NCI-H82 treated with DMSO at 0.1 percent for 48 hours (cell line): Measurements from ENCODE around the gene KCNH3.

Experiments used
- DNase-seq: peaks from one replicate; lab custom pipeline; 2025; ENCODE audit not compliant: unreplicated experiment; lab: John Stamatoyannopoulos, UW

KCNH3 gene

GRCh38 chr12:49559011-49559675, 20.3 kb downstream of the KCNH3 start:
- DNase-seq: no peak

DNA sequence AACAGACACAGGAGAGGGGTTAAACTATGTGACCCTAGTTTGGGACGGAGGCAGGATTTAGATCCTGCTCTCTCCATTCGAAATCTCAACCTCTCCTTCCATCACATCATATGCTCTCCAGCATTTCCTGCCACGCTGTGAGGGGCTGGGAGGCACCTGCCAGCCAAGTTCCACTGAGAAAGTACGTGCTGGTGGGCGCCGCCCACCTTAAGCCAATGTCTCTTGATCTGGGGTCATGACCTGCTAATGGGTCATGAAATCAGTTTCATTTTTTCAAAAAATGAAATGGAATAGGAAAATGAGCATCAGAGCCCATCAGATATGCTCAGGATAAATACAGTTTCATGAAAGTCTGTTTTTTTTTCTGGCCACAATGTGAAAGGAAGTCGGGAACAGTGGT, 21.9 kb downstream of the KCNH3 start:
- no peak for DNase-seq

GRCh38 chr12:49562233-49562632, 23.4 kb downstream of the KCNH3 start:
- no peak for DNase-seq

DNA sequence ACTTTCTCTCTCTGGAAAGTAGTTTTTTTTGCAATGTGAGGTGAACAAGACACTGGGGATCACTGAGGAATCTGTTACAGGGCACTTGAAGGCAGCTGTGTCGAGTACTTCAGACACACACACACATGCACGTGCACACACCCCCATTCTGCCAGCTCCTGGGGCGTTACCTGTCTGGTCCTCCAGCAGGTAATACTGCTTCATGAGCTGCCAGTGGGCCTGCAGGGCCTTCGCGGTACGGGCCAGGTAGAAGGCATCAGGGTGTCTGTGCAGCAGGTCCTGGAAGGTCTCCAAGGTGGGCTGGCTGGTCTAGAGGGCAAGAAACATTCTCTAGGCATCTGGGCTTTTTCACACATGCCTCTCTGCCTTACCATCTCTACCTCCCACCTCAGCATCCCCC, 24.0 kb downstream of the KCNH3 start:
- no peak for DNase-seq

DNA sequence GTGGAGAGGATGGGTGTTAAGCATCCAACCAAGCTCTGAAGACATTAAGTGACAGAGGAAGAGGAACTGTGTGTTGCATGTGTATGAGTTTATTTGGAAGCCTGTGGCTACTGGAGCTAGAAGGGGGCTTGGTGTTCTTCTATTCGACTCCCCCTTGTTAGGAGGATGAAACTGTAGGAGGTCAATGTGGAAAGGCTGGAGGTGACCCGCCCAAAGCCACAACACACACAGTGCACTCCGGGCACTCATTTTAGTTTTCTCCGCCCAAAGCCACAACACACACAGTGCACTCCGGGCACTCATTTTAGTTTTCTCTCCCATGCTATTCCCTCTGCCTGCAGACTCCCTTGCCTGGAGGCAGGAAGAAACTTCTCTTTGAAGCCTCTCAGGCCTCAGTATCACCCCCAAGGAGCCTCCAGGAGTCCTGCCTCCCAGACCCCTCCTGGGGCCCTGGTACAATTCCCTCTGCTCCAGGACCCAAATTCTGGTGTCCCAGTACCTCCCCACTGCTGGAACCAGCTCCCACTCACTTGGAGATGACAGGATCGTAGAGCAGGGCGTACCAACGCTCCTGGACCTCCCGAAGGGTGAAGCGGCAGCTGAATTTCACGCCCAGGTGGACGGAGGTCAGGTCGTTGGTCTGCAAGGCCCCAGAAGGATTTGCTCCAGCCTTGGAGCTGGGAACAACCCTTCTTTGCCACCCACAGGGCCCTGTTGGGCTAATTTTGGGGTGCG, 25.3 kb downstream of the KCNH3 start:
- DNase-seq: no peak

DNA sequence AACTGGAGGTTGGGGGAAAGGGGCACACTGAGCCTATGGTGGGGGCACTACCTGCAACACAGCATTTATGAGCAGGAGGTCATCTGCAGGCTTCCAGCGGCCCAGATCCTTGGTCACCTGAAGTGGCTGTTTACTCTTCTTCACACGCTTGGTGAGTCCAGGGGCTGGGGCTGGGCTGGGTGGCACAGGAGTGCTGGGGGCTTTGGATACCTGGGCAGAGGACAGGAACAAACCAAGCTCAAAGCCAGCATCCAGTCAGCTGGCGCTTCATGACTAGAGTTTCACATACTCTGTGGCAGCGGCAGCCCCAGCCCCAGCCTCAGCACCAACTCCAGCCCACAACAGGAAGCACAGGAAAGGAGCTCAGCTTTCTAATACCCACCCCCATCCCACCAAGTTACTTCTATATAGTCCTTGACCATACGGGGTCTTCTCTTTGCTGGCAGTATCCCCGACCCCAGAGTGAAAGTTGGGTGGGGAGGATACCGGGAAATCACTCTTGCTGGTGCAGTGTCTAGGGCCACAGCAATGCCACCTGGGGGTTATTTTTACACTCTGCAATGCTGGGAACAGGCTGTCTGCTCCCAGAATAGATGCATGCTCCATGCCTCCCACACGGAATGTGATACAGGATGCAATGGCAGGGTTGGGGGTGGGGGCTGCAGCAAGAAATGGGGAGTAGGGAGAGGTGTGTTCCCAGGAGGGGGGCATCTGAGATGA, 26.0 kb downstream of the KCNH3 start:
- no peak for DNase-seq

- no peak for DNase-seq
These were observed 26.8 kb downstream of the KCNH3 start for GRCh38 chr12:49565406-49566265.

- DNase-seq: no peak
These were observed 27.5 kb downstream of the KCNH3 start for GRCh38 chr12:49566361-49566760.

GRCh38 chr12:49567302-49567610, 28.4 kb downstream of the KCNH3 start:
- DNase-seq: no peak

DNA sequence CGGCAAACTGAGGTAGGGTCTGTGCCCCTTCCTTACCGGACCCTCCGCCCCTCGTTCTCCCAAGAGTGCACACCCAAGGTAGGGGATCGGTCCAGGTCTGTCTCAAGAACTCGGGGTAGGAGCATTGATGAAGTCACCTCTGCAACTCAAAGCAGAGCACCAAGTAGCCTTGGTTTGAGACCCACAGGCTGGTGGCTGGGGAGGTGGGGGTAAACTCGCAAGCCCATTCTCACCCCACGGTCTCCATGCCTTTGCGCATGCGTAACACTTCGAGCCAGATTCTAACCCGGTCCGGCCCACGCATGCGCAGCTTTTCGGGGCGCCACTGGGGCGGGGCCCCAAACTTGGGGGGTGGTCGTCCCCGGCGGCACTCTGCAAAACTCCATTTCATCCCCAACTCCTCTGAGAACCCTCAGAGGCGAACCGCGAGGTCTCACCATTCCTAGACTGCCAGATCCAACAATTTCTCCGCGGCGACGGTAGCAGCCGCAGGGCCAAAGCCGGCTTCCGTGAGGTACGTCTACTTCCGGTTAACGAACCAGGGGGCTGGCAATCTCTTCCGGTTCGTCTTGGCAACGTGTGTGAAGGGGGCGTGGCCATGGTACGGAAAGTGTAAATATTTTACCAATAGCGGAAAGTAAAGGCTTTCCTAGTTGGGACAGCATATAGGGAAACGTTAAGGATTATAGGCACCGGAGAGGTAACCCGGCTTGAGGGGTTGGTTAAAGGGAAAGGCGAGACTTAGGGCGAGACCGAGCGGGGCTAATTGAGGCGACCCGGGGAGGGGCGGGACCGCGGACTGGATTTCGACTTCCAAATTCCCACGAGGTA, 29.0 kb downstream of the KCNH3 start, which contains the start of gene MCRS1:
Gene MCRS1, minus strand, starts transcription at position 532 of the 831 bp plus-strand sequence. CDS start 1,411 bp downstream, outside the sequence.
- peak; percentile 87 for DNase-seq

DNA sequence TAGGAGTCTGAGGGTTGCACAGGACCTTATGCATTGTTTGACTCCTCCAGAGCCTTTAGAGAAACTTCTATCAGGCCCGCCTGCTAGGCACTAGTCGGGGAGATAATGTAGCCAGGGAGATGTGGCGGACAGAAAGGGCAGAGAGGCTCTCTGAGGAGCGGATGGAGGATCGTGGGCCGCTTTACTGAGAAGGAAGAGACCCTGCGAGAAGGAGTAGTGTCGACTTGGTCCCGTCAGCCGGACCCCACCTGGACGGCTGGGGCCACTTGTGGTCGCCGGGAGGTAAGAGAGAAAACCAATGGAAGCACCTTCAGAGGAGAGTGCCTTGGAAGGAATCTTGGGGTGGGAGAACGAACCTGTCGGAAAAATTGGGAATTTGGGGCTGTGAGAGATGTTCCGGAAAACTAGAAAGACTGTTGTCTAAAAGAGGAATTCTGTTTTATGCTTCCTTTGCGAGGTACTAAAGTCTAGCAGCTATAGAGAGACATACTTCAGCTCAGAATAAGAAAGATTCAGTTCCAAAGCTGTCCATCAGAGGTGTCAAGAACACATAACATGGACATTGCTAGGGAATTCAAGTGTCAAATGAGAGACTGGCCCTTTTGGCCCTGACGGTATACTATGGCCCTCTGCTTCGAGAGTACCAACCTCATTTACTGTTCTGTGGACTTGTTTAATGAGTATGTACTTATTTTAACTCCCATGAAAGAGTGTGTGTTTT, 29.8 kb downstream of the KCNH3 start:
- DNase-seq: no peak

- no peak for DNase-seq
These were observed 38.9 kb downstream of the KCNH3 start for GRCh38 chr12:49577589-49578315.

DNA sequence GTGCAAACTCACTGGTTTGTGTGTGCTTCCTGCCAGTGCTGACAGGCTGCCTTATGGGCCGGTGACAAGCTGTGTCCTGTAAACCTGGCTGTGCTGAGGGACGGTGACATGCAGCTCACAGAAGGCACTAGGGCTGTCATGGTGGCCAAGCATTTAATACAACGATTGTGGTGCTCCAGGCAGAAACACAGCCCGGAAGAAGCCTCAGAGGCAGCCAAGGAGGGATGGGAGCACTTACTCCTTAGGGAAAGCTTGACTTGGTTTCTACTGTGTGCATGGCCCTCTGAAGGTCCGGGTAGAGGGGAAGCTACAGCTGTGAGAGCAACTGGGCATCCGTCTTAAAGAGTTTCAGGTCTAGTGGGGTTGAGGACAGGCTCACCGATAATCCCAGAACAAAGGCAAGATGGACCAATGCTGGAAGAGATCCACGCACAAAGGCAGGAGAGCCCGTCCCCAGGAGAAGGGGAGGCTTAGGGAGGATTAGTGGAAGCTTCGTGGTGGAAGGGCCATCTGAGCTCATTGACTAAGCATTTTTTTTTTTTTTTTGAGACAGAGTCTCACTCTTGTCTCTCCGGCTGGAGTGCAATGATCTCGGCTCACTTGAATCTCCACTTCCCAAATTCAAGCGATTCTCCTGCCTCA, 39.8 kb downstream of the KCNH3 start:
- DNase-seq: peak; percentile 97

DNA sequence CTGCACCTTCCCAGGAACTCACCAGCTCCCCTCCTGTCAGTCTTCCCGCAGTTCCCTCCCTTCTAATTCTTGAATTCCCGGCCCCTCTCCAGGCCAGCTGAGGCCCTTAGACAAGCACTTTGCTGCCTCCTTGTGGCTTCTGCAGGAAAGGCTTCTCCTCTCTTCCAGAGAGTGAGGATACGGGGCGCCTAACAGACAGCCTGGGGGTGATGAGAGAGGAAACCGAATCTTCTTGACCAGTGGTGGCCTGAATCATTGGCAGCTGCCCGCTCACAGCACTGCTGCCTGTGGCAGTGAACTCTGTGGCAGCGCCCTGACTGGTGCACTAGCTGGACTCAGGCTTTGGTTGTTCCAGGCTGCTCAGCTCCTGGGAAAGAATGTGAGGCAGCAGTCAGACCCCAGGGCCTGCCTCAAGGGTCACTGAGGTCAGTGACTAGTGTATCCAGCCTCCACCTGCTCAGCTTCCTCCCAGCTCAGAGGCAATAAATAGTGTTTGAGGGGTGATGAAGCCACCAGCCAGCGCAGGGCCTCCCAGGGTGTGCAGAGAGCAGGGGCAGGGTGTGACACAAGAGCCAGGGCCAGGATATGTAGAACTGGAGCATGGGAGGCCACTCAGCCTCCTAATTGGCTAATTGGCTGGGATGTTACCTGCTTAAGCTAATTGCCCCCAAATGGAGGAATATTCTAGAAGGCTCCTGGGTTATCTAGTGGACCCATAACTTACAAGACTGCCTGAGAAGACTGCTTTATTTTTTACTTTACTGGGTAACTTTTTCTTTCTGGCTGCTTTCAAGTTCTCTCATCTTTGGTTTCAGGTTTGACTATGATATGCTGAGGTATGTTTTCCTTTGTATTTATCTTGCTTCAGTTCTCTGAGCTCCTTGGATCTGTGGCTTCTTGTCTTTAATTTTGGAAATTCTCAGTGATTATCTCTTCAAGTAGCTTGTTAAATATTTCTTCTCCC, 42.0 kb downstream of the KCNH3 start:
- DNase-seq: peak; percentile 80

DNA sequence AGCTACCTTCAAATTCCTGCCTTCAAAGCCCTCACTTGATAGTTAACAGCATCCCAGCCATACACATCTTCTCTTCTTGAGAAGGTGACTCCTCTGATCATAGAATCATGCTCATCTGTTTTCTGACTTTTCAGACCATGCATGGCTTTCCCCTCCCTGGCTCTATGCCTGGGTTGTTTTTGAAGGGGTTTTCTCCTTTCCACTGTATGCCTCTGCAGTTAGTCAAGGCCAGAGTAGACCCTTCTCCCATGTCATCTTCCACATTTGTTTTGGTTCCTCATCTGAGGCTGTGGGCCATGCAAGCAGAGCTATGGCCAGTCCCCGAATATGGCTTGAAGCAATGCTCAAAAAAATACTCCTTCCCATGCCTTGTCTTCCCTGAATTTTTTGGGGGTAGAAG, 43.4 kb downstream of the KCNH3 start:
- no peak for DNase-seq

DNA sequence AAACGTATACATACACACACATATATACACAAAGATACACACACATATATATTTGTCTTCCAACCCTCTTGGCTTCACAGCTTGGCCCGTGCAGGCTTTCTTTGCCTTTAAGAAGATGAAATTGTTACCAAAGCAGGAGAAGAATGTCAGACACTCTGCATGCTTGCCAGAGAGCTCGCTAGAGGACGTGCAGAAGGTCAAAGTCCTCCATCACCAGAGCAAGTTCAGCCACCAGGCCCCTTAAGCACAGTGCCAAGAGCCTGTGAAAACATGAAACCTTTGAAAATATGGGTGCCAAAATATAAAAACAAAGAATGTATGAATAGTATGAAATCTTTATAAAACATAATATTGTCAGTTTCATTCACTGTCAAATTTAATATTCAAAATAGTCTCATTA, 44.0 kb downstream of the KCNH3 start:
- no peak for DNase-seq

DNA sequence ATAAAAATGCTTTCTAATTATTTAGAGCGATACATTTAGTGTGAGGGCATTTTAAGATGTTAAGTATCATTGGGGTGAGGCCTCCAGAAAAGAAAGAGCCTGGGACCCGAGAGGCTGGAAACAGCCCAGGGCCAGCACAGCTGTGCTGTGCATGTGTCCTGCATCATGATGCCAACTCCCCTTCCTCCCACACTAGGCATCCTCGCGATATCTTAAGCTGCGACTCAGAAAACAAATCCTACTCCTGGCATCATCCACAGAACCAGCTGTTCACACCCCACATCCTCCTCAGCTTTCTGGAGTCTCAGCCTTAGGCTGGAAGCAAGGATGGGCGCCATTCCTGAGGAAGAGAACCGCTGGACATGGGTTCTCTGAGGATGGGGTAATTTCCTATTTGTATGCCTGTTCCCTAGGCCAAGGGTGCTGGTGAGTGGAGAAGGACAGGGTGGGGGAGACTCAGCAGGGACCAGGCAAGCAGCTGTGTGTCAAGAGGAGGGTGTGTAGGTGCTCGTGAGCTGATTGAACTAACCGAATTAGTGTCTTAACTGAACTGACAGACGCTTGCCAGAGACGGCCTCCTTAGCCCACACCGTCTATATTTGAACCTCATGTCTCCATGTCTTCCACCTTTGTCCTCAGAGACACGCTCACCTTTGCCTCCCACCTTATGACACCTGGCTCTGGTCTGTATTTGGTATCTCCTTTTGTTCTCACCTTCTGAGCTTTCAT, 44.7 kb downstream of the KCNH3 start:
- DNase-seq: peak; percentile 40
